Parathyroid adenoma (tissue), 2 donors: ENCODE data around the gene DIS3.

ENCODE experiments used
- H2AFZ ChIP-seq: fragments of 300-600 bp; sonication (generic); one replicate; pipeline ENCODE4 v1.7.0; 2017; ENCODE audit warnings: antibody characterized with exemption, mild to moderate bottlenecking
- H3K27ac ChIP-seq: fragments of 300-600 bp; sonication (generic); one replicate; pipeline ENCODE4 v1.7.0; 2017
- H3K27me3 ChIP-seq: fragments of 300-600 bp; sonication (generic); one replicate; pipeline ENCODE4 v1.7.0; 2017; ENCODE audit warnings: low read length; ENCODE audit not compliant: control insufficient read depth, insufficient read depth
- H3K36me3 ChIP-seq: fragments of 300-600 bp; sonication (generic); one replicate; pipeline ENCODE4 v1.7.0; 2017; ENCODE audit warnings: low read length; ENCODE audit not compliant: control insufficient read depth, insufficient read depth
- H3K4me1 ChIP-seq: fragments of 300-600 bp; sonication (generic); one replicate; pipeline ENCODE4 v1.7.0; 2017; ENCODE audit warnings: control low read depth
- H3K4me2 ChIP-seq: fragments of 300-600 bp; sonication (generic); one replicate; pipeline ENCODE4 v1.7.0; 2017; ENCODE audit warnings: low read length
- H3K4me3 ChIP-seq: fragments of 300-600 bp; sonication (generic); one replicate; pipeline ENCODE4 v1.7.0; 2017; ENCODE audit warnings: low read depth, low read length
- H3K79me2 ChIP-seq: fragments of 300-600 bp; sonication (generic); one replicate; pipeline ENCODE4 v1.7.0; 2017; ENCODE audit warnings: control low read depth
- H3K9ac ChIP-seq: fragments of 300-600 bp; sonication (generic); one replicate; pipeline ENCODE4 v1.7.0; 2017; ENCODE audit warnings: mild to moderate bottlenecking
- H3K9me3 ChIP-seq: fragments of 300-600 bp; sonication (generic); one replicate; pipeline ENCODE4 v1.7.0; 2017; ENCODE audit warnings: low read length; ENCODE audit not compliant: control insufficient read depth
- CTCF ChIP-seq: fragments of 300-600 bp; sonication (generic); IDR thresholded peaks from one replicate; pipeline ENCODE4 v1.7.0; 2017; ENCODE audit warnings: antibody characterized with exemption, mild to moderate bottlenecking
- donor health status: primary hyperparathyroidism.

The DIS3 gene

GRCh38 chr13:72774019-72774418 lies 7.7 kb downstream of the DIS3 start:
- H3K4me1 ChIP-seq: no peaks in the 10 kb centered on the region

GRCh38 chr13:72763411-72763810 lies 18.3 kb downstream of the DIS3 start:
- no peaks in the 10 kb centered on the region for H3K79me2 ChIP-seq
- no peak for TF ChIP-seq CTCF
- H3K36me3 ChIP-seq: no peaks in the 10 kb centered on the region
- no peak overlapping the region for H3K4me3 ChIP-seq
- no peak overlapping the region for H3K4me2 ChIP-seq
- H3K27me3 ChIP-seq: no peaks in the 10 kb centered on the region
- no peak overlapping the region for H3K9ac ChIP-seq
- no peaks in the 10 kb centered on the region for H3K4me1 ChIP-seq
- H2AFZ ChIP-seq: no peak overlapping the region
- H3K27ac ChIP-seq: no peak overlapping the region
- H3K9me3 ChIP-seq: no peaks in the 10 kb centered on the region

More at GRCh38 chr13:72774019-72774418, 7.7 kb downstream of the DIS3 start:
- TF ChIP-seq CTCF: no peak
- Histone ChIP-seq H3K9me3 (no peaks in the 10 kb centered on the region), H3K9ac (no peak overlapping the region), H3K4me2 (no peak overlapping the region), H3K27ac (no peak overlapping the region), H3K4me3 (no peak overlapping the region), H2AFZ (no peak overlapping the region), H3K79me2 (no peaks in the 10 kb centered on the region), H3K36me3 (no peaks in the 10 kb centered on the region), H3K27me3 (no peaks in the 10 kb centered on the region)

- no peak for TF ChIP-seq CTCF
- no peak overlapping the region for H3K27ac ChIP-seq
- H3K9me3 ChIP-seq: no peaks in the 10 kb centered on the region
- H3K4me1 ChIP-seq: no peaks in the 10 kb centered on the region
- no peaks in the 10 kb centered on the region for H3K36me3 ChIP-seq
- no peak overlapping the region for H3K9ac ChIP-seq
- H3K4me3 ChIP-seq: no peak overlapping the region
- no peak overlapping the region for H2AFZ ChIP-seq
- H3K79me2 ChIP-seq: no peaks in the 10 kb centered on the region
- no peak overlapping the region for H3K4me2 ChIP-seq
- no peaks in the 10 kb centered on the region for H3K27me3 ChIP-seq
Measured at GRCh38 chr13:72760189-72760588, 21.5 kb downstream of the DIS3 start.

GRCh38 chr13:72757792-72758535 lies 23.7 kb downstream of the DIS3 start:
- no peak overlapping the region for H2AFZ ChIP-seq
- H3K9ac ChIP-seq: no peak overlapping the region
- H3K4me1 ChIP-seq: no peaks in the 10 kb centered on the region
- H3K4me2 ChIP-seq: no peak overlapping the region
- no peaks in the 10 kb centered on the region for H3K36me3 ChIP-seq
- no peaks in the 10 kb centered on the region for H3K9me3 ChIP-seq
- H3K27ac ChIP-seq: no peak overlapping the region
- H3K79me2 ChIP-seq: no peaks in the 10 kb centered on the region
- TF ChIP-seq CTCF: no peak
- no peak overlapping the region for H3K4me3 ChIP-seq
- H3K27me3 ChIP-seq: no peaks in the 10 kb centered on the region

GRCh38 chr13:72754111-72754510 lies 27.6 kb downstream of the DIS3 start:
- H3K4me1 ChIP-seq: no peaks in the 10 kb centered on the region
- no peak overlapping the region for H3K4me3 ChIP-seq
- TF ChIP-seq CTCF: no peak
- H2AFZ ChIP-seq: no peak overlapping the region
- H3K27me3 ChIP-seq: no peaks in the 10 kb centered on the region
- H3K79me2 ChIP-seq: no peaks in the 10 kb centered on the region
- H3K36me3 ChIP-seq: no peaks in the 10 kb centered on the region
- H3K27ac ChIP-seq: no peak overlapping the region
- no peak overlapping the region for H3K4me2 ChIP-seq
- H3K9ac ChIP-seq: no peak overlapping the region
- H3K9me3 ChIP-seq: no peaks in the 10 kb centered on the region
